Karpas-422 (cell line): ENCODE data around the gene TAF3. TPM values are rescaled to one million over a fixed set of nuclear protein-coding genes. Genes with fewer than 3 reads are reported as not detected.

Source experiments
- DNase-seq: peaks from one replicate; pipeline ENCODE4 v3.0.0-alpha.2; 2015
- H2AFZ ChIP-seq: fragments of 200-600 bp; sonication (generic); 2 replicates; pipeline ENCODE4 v1.6.1; 2014; ENCODE audit warnings: antibody characterized with exemption, low read length, mixed read lengths
- H3K27ac ChIP-seq: fragments of 200-600 bp; sonication (generic); 2 replicates; pipeline ENCODE4 v1.5.1; 2014; ENCODE audit warnings: mild to moderate bottlenecking, low read length, moderate library complexity
- H3K27me3 ChIP-seq: fragments of 200-600 bp; sonication (generic); 2 replicates; pipeline ENCODE4 v1.6.1; 2014; ENCODE audit warnings: low read length, mixed read lengths
- H3K36me3 ChIP-seq: fragments of 200-600 bp; sonication (generic); 2 replicates; pipeline ENCODE4 v1.6.1; 2014; ENCODE audit warnings: low read length, mixed read lengths; ENCODE audit not compliant: insufficient read depth
- H3K4me1 ChIP-seq: fragments of 200-600 bp; sonication (generic); 2 replicates; pipeline ENCODE4 v1.6.1; 2014; ENCODE audit warnings: mild to moderate bottlenecking, low read length, mixed read lengths
- H3K4me2 ChIP-seq: fragments of 200-600 bp; sonication (generic); 2 replicates; pipeline ENCODE4 v1.6.1; 2014; ENCODE audit warnings: low read length, low read depth, mild to moderate bottlenecking; ENCODE audit not compliant: poor library complexity, severe bottlenecking
- H3K4me3 ChIP-seq: fragments of 200-600 bp; sonication (generic); 2 replicates; pipeline ENCODE4 v1.5.1; 2014; ENCODE audit warnings: mild to moderate bottlenecking, antibody characterized with exemption, low read length, mixed read lengths
- H3K79me2 ChIP-seq: fragments of 200-600 bp; sonication (generic); 2 replicates; pipeline ENCODE4 v1.6.1; 2014; ENCODE audit warnings: mild to moderate bottlenecking, low read length, mixed read lengths
- H3K9ac ChIP-seq: fragments of 200-600 bp; sonication (generic); 2 replicates; pipeline ENCODE4 v1.6.0; 2014; ENCODE audit warnings: low read length
- H3K9me2 ChIP-seq: fragments of 200-600 bp; sonication (generic), shearing (Covaris generic); replicated peaks from 2 replicates; pipeline ENCODE4 v1.6.0; 2014; ENCODE audit warnings: mild to moderate bottlenecking, low read length, moderate library complexity; ENCODE audit not compliant: insufficient read depth
- H3K9me3 ChIP-seq: fragments of 300-700, 200-600 bp; sonication (generic); 2 replicates; pipeline ENCODE4 v1.6.1; 2014; ENCODE audit warnings: low read length, mixed read lengths
- H4K20me1 ChIP-seq: fragments of 200-600 bp; sonication (generic); 2 replicates; pipeline ENCODE4 v1.6.1; 2014; ENCODE audit warnings: mild to moderate bottlenecking, antibody characterized with exemption, low read length, low read depth; ENCODE audit not compliant: insufficient read depth
- total RNA-seq: library from RNA; depleted of rRNA; stranded (reverse); fragments of >200 nt; shearing (Covaris generic); gene quantifications from 2 replicates; pipeline ENCODE4 v1.2.3, GENCODE V29; 2014; ENCODE audit warnings: low replicate concordance

The TAF3 gene
- total RNA-seq, 1 experiment from 2014 or later = 4.5 TPM

DNA sequence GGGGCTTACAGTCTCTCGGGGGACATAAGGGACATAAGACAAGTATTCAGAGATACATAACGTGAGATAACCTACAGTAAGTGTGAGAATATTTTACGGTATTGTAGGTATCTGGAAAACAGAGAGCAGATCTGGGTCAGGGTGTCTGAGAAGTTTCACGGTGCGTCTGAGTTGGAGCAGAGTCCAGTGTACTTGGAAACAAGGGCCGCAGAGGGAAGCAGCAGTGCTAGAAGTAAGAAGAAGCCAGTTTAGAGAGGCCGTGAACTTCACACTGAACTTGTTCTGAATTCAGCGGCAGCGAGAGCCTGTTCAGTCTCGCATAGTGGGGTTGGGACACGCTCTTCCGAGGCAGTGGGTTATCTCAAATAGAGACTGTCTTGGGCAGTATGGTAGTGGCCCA lies 85.5 kb downstream of the TAF3 start:
- peaks cover 44% of the 10 kb centered on the region for H4K20me1 ChIP-seq
- no peaks in the 10 kb centered on the region for H3K9me3 ChIP-seq
- H3K79me2 ChIP-seq = no peaks in the 10 kb centered on the region
- no peak overlapping the region for H3K9ac ChIP-seq
- no peak overlapping the region for H3K27ac ChIP-seq
- no peak overlapping the region for H3K4me2 ChIP-seq
- H3K4me1 ChIP-seq = no peaks in the 10 kb centered on the region
- no peaks in the 10 kb centered on the region for H3K36me3 ChIP-seq
- no peaks in the 10 kb centered on the region for H3K9me2 ChIP-seq
- H3K4me3 ChIP-seq = no peak overlapping the region
- H3K27me3 ChIP-seq = no peaks in the 10 kb centered on the region
- no peak overlapping the region for H2AFZ ChIP-seq
- DNase-seq = no peak

DNA sequence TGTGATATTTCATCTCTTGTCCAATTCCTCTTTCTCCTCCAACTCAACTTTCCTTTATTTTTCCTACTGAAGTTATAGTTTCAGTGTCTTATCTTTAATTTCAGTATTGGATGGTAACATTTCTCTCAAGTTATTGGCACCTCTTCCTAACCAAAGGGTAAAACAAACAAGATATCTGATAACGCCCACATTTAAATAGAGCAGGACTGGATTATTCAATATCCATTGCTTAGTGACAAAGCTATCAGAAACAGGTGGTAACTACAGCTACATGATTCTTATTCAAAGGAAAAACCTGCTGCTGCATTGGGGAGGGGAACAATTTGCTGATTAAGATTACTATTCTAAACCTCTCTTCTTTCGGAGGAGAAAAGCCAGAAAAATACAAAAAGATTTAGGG lies 87.8 kb downstream of the TAF3 start:
- H3K4me2 ChIP-seq = no peak overlapping the region
- no peak for DNase-seq
- no peaks in the 10 kb centered on the region for H3K79me2 ChIP-seq

DNA sequence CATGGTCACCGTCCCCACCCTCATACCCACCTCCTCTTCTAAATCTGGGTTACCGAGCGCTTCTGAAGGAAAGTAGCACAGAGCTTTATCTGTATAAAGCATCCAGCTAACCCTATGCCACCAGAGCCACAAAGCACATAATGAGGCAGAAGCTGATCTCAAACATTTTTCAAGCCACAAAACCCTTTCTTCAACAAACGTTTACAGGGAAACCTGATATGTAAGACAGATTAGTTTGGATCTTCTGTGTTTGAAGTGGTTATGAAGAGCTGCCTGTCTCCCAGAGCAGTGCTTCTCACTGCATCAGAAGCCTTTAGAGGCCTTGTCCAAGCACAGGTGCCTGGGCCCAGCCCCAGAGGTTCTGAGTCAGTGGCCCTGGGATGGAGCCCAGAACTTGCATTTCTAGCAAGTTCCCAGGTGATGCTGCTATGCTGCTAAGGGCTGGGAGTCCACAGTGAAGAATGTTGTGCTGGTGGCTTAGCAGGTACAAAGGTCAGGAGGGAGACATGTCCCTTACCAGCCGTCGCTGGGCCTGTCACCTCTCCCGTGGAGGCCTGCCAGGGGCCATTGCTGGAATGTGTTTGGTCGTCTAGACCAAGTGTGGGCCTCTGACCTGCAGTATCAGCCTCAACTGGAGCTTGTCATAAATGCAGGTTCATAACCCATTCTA lies 90.4 kb downstream of the TAF3 start:
- Histone ChIP-seq H3K4me1 (no peaks in the 10 kb centered on the region), H3K79me2 (no peaks in the 10 kb centered on the region), H3K27ac (no peak overlapping the region), H3K27me3 (no peaks in the 10 kb centered on the region), H3K9me3 (no peaks in the 10 kb centered on the region), H4K20me1 (peaks cover 61% of the 10 kb centered on the region), H2AFZ (no peak overlapping the region), H3K36me3 (no peaks in the 10 kb centered on the region), H3K9me2 (no peaks in the 10 kb centered on the region), H3K9ac (no peak overlapping the region), H3K4me2 (no peak overlapping the region), H3K4me3 (no peak overlapping the region)
- DNase-seq = no peak

More for the DNA sequence above, 87.8 kb downstream of the TAF3 start:
- Histone ChIP-seq H3K9ac (no peak overlapping the region), H3K27ac (no peak overlapping the region), H2AFZ (no peak overlapping the region), H3K4me3 (no peak overlapping the region), H3K36me3 (no peaks in the 10 kb centered on the region), H3K9me3 (no peaks in the 10 kb centered on the region), H3K9me2 (no peaks in the 10 kb centered on the region), H3K4me1 (no peaks in the 10 kb centered on the region), H3K27me3 (no peaks in the 10 kb centered on the region), H4K20me1 (peaks cover 54% of the 10 kb centered on the region)

DNA sequence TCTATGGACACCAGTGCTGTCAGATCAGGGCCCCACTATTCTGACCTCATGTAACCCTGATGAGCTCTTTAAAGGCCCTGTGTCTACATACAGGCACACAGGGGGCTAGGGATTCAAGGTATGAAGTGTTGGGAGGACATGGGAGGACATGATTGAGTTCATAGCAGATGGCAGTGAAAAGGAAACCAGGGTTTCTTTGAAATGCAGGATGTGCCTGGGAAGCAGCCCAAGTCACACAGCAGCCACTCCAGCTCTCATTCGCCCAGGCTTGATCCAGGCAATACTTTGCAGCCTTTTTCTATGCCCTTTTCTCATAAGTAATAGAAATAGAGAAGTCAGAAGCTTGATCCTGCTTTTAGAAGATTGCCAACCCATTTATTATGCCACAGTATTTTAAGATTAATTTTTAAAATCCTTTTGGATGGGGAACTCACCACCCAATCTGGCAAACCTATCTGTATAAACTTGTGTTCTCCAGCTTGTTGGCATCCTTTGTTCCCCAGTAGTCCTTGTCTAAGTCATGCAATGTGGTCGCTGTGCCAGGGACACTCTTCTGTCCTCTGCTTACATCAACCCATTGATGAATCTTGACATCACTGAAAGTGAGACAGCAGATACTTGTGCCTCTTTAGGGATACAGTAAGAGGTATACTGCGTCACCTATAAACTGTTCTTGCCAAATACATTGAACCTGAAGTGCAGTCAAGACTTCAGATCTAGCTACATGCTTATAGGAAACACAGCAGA lies 95.0 kb downstream of the TAF3 start:
- no peaks in the 10 kb centered on the region for H3K4me1 ChIP-seq
- H3K36me3 ChIP-seq = no peaks in the 10 kb centered on the region
- no peak overlapping the region for H3K9ac ChIP-seq
- H3K27me3 ChIP-seq = no peaks in the 10 kb centered on the region
- no peak overlapping the region for H3K4me3 ChIP-seq
- H3K4me2 ChIP-seq = no peak overlapping the region
- DNase-seq = no peak
- H3K9me3 ChIP-seq = no peaks in the 10 kb centered on the region
- H3K27ac ChIP-seq = no peak overlapping the region
- no peak overlapping the region for H2AFZ ChIP-seq
- H4K20me1 ChIP-seq = peaks cover 73% of the 10 kb centered on the region
- no peaks in the 10 kb centered on the region for H3K79me2 ChIP-seq
- H3K9me2 ChIP-seq = no peaks in the 10 kb centered on the region

DNA sequence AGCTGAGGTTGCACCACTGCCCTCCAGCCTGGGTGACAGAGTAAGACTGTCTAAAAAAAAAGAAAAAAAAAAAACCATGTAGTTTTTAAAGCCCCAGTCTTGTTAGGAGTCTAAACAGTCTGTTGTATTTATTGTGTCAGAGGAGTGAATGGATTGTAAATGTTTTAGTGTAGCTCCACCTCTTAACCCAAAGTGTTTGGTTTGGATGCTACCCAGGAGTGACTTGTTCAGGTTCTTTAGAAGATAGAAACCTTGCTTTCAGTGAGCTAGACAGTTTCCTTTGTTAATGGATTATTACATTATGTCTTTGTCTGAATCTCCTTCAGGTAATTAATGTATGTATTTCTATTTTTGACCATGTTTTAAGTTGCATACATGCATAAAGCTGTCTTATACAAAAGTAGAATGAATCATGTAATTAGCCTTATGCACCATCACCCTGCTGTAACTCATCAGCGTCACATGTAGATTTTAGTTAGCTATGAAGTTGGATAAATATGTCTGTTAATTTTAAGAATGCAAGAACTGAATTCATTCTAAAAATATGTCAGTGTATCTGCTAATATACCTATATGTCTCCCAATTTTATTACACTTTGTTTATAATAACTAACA lies 97.7 kb downstream of the TAF3 start:
- no peak overlapping the region for H3K27ac ChIP-seq
- H3K79me2 ChIP-seq = no peaks in the 10 kb centered on the region
- H3K27me3 ChIP-seq = no peaks in the 10 kb centered on the region
- H3K9me2 ChIP-seq = no peaks in the 10 kb centered on the region
- H3K9me3 ChIP-seq = no peaks in the 10 kb centered on the region
- H3K9ac ChIP-seq = no peak overlapping the region
- no peaks in the 10 kb centered on the region; the same call in 1 of the 2 replicates for H3K4me1 ChIP-seq
- H2AFZ ChIP-seq = no peak overlapping the region
- no peaks in the 10 kb centered on the region for H3K36me3 ChIP-seq
- H3K4me3 ChIP-seq = no peak overlapping the region
- peaks cover 70% of the 10 kb centered on the region for H4K20me1 ChIP-seq
- no peak overlapping the region for H3K4me2 ChIP-seq
- no peak for DNase-seq

DNA sequence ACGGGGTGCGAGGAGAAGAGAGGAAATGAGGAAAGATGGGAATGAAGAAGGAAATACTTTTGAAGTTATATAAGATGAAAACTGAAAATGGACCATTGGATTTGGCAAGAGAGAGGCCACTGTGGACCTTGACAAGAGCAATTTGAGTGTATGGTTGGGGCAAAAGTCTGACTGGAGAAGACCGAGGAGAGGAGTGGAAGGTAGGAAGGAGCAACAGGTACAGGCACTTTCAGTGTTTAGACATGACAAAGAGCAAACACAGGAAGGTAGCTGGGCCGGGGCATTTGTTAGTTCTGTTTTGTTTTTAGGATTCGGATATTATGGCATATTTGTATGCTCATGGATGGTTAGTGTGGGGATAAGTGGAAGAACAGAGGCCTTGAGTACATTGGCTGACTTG lies 99.4 kb downstream of the TAF3 start:
- Histone ChIP-seq H3K4me3 (no peak overlapping the region), H3K27ac (no peak overlapping the region), H2AFZ (no peak overlapping the region), H4K20me1 (peaks cover 71% of the 10 kb centered on the region), H3K79me2 (no peaks in the 10 kb centered on the region), H3K9me2 (no peaks in the 10 kb centered on the region), H3K4me1 (no peaks in the 10 kb centered on the region; the same call in 1 of the 2 replicates), H3K36me3 (no peaks in the 10 kb centered on the region), H3K4me2 (no peak overlapping the region), H3K27me3 (no peaks in the 10 kb centered on the region), H3K9me3 (no peaks in the 10 kb centered on the region), H3K9ac (no peak overlapping the region)
- DNase-seq = no peak

DNA sequence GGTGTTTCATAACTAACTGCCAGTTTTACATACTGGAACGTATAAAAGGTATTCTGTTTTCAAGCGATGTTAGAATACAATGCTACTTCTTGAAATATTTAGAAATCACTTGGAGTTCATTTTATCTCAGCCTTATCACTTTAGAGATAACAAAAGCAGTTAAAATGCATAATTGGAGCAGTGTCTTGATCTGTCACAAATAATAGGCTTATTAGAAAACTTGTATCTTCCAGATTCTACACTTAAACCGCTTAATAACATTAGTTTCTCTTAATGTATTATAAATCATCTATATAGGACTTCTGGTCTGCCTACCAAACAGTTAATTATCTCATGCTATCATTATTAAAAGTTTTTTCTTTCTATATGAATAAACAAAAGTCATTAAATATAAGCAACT lies 104.4 kb downstream of the TAF3 start:
- H3K27me3 ChIP-seq = no peaks in the 10 kb centered on the region
- H3K4me3 ChIP-seq = no peak overlapping the region
- H3K36me3 ChIP-seq = no peaks in the 10 kb centered on the region
- H3K4me1 ChIP-seq = no peaks in the 10 kb centered on the region; the same call in 1 of the 2 replicates
- no peak overlapping the region for H3K9ac ChIP-seq
- H3K9me2 ChIP-seq = no peaks in the 10 kb centered on the region
- H4K20me1 ChIP-seq = peaks cover 70% of the 10 kb centered on the region
- H2AFZ ChIP-seq = no peak overlapping the region
- H3K4me2 ChIP-seq = no peak overlapping the region
- H3K9me3 ChIP-seq = no peaks in the 10 kb centered on the region
- no peak overlapping the region for H3K27ac ChIP-seq
- DNase-seq = no peak
- no peaks in the 10 kb centered on the region for H3K79me2 ChIP-seq

DNA sequence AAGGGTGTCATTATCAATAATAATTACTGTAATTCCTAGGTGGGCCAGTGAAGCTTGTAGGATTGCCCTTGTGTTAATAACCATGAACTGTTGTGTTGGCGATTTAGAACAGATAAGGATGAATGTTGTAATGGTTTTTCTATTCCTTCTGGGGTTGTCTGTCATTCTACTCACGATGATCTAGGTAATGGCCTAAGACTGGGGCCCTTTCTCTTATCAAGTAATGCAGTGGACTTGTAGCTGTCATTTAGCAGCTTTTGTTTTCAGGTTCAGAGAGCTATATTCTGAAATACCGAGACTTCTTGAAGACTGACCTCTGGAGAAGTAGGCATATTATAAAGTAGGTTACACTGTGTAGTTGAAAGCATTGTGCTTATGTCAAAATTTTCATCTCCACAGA lies 110.2 kb downstream of the TAF3 start:
- no peak overlapping the region for H2AFZ ChIP-seq
- H3K9ac ChIP-seq = no peak overlapping the region
- no peaks in the 10 kb centered on the region for H3K9me2 ChIP-seq
- H4K20me1 ChIP-seq = peaks cover 50% of the 10 kb centered on the region
- no peaks in the 10 kb centered on the region for H3K4me1 ChIP-seq
- no peak overlapping the region for H3K4me2 ChIP-seq
- H3K4me3 ChIP-seq = no peak overlapping the region
- no peak overlapping the region for H3K27ac ChIP-seq
- H3K27me3 ChIP-seq = no peaks in the 10 kb centered on the region
- no peak for DNase-seq
- no peaks in the 10 kb centered on the region for H3K36me3 ChIP-seq
- H3K9me3 ChIP-seq = no peaks in the 10 kb centered on the region
- no peaks in the 10 kb centered on the region for H3K79me2 ChIP-seq
